Breast epithelium (tissue), 3 donors: ENCODE results near the gene TUBB4B.

ENCODE experiments used
- POLR2A ChIP-seq: fragments of 450-650 bp; IDR thresholded peaks from one replicate; pipeline ENCODE4 v1.6.1; 2016; ENCODE audit warnings: antibody characterized with exemption, mild to moderate bottlenecking, moderate library complexity
- POLR2AphosphoS5 ChIP-seq, 3 donors: sonication (generic); formaldehyde crosslinking; IDR thresholded peaks; one replicate each; pipeline ENCODE4 v1.6.1; 2017; ENCODE audit warnings: antibody characterized with exemption in 3 of 3
- TF ChIP-seq, protein P1 (sequence below), 3 donors: fragments of 450-650 bp; IDR thresholded peaks; one replicate each; pipeline ENCODE4 v1.5.1; 2016 to 2017; ENCODE audit warnings: antibody characterized with exemption in 3 of 3, mild to moderate bottlenecking in 3 of 3, moderate library complexity in 3 of 3

DNA sequence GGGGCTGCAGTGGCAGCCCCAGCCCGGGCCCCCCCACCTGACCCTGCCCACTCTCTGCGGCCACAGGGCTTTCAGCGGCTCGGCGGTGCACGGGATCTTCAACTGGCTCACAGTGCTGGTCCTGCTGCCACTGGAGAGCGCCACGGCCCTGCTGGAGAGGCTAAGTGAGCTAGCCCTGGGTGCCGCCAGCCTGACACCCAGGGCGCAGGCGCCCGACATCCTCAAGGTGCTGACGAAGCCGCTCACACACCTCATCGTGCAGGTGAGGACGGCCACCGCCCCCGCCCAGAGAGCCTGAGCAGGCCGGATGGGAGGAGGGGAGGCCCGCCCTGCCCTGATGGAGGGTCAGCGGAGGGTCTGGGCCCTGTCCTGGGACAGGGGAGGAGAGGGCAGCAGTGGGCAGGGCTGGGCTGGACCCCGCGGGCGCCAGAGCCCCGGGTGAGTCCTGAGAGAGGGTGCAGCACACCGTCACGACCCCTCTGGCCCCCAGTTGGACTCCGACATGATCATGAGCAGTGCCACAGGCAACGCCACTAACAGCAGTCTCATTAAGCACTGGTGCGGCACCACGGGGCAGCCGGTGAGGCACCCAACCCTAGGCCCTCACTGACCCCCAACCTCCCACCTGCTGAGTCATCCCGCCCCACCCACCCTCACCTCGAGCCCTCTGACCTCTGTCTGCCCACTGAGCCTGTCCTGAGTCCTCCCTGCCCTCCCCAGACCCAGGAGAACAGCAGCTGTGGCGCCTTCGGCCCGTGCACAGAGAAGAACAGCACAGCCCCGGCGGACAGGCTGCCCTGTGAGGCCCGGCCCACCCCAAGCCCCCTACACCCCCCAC is 7.7 kb upstream of the TUBB4B start:
- TF ChIP-seq, protein P1, sequence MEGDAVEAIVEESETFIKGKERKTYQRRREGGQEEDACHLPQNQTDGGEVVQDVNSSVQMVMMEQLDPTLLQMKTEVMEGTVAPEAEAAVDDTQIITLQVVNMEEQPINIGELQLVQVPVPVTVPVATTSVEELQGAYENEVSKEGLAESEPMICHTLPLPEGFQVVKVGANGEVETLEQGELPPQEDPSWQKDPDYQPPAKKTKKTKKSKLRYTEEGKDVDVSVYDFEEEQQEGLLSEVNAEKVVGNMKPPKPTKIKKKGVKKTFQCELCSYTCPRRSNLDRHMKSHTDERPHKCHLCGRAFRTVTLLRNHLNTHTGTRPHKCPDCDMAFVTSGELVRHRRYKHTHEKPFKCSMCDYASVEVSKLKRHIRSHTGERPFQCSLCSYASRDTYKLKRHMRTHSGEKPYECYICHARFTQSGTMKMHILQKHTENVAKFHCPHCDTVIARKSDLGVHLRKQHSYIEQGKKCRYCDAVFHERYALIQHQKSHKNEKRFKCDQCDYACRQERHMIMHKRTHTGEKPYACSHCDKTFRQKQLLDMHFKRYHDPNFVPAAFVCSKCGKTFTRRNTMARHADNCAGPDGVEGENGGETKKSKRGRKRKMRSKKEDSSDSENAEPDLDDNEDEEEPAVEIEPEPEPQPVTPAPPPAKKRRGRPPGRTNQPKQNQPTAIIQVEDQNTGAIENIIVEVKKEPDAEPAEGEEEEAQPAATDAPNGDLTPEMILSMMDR (IDR thresholded peaks at IDR 0.05): no peak
- TF ChIP-seq POLR2AphosphoS5 (IDR thresholded peaks at IDR 0.05) (no peak), POLR2A (no peak)
